GM19395 (cell line): ENCODE results near the gene NPC1L1.

Source experiments
- ATAC-seq: cut with Tn5 transposase; IDR thresholded peaks from one replicate; pipeline ENCODE4 v1.9.1; 2021; ENCODE audit warnings: mild to moderate bottlenecking, moderate library complexity; ENCODE audit not compliant: unreplicated experiment

Gene NPC1L1

GRCh38 chr7:44541028-44541869 lies at the start of gene NPC1L1:
TSS of gene NPC1L1 (minus strand) at chr7:44541330. CDS start at chr7:44541259, 71 bp downstream.
- ATAC-seq: no peak

- ATAC-seq: no peak
These were observed 49.8 kb upstream of the NPC1L1 start for GRCh38 chr7:44590910-44591309.

- ATAC-seq: no peak
These were observed 46.9 kb upstream of the NPC1L1 start for GRCh38 chr7:44587843-44588711.

- no peak for ATAC-seq
These were observed 42.2 kb upstream of the NPC1L1 start for GRCh38 chr7:44583146-44583865.

GRCh38 chr7:44581879-44582603 lies 40.9 kb upstream of the NPC1L1 start, which contains the start of gene TMED4:
TSS of gene TMED4 (minus strand) at chr7:44582231. CDS start at chr7:44582206, 25 bp downstream.
- ATAC-seq: peak; percentile 81

GRCh38 chr7:44580945-44581878 lies 40.1 kb upstream of the NPC1L1 start:
- ATAC-seq: peak; percentile 43

GRCh38 chr7:44576228-44576627 lies 35.1 kb upstream of the NPC1L1 start:
- ATAC-seq: no peak

GRCh38 chr7:44575054-44575453 lies 33.9 kb upstream of the NPC1L1 start:
- no peak for ATAC-seq

- ATAC-seq: no peak
These were observed 33.2 kb upstream of the NPC1L1 start for GRCh38 chr7:44574287-44574872.

- peak; percentile 95 for ATAC-seq
These were observed 32.5 kb upstream of the NPC1L1 start, which contains the start of gene DDX56 for GRCh38 chr7:44573464-44574286. TSS of gene DDX56 (minus strand) at chr7:44573908. CDS start at chr7:44573895, 13 bp downstream.

GRCh38 chr7:44572771-44573170 lies 31.6 kb upstream of the NPC1L1 start:
- ATAC-seq: no peak

GRCh38 chr7:44569959-44570358 lies 28.8 kb upstream of the NPC1L1 start:
- no peak for ATAC-seq

GRCh38 chr7:44568771-44569560 lies 27.8 kb upstream of the NPC1L1 start:
- no peak for ATAC-seq

- ATAC-seq: no peak
These were observed 26.8 kb upstream of the NPC1L1 start for GRCh38 chr7:44567884-44568283.

- no peak for ATAC-seq
These were observed 25.6 kb upstream of the NPC1L1 start for GRCh38 chr7:44566680-44567079.

- ATAC-seq: peak; percentile 39
These were observed 24.8 kb upstream of the NPC1L1 start for GRCh38 chr7:44565795-44566559.
